Measurements from ENCODE around the gene OCA2. TPM values are rescaled to one million over a fixed set of nuclear protein-coding genes. Genes with fewer than 3 reads are reported as not detected.

The OCA2 gene
- total and polyA plus RNA-seq, 2 of the 13 experiments (the other 11 are each of a cell fraction or from before 2014, with no cell fraction given) = 0.02 to 0.05 TPM

GRCh38 chr15:27762471-27762870, 336.6 kb downstream of the OCA2 start:
- Histone ChIP-seq H3K27me3 (ENCODE audit: control insufficient read depth in 1 of 2, insufficient read depth in 2 of 2, low read length in 2 of 2) (no peaks in the 10 kb centered on the region), H3K4me2 (ENCODE audit: low read depth, low read length) (no peak overlapping the region), H3K9me3 (ENCODE audit: low read length) (no peaks in the 10 kb centered on the region), H3K79me2 (ENCODE audit: insufficient read depth, low read length) (no peaks in the 10 kb centered on the region), H3K36me3 (replicated peaks in 1 of 2; ENCODE audit: control insufficient read depth in 1 of 2, insufficient read depth in 2 of 2, low read length in 2 of 2) (no peaks in the 10 kb centered on the region), H3K9ac (ENCODE audit: insufficient read depth, low read depth, low read length) (no peak overlapping the region), H4K20me1 (ENCODE audit: insufficient read depth, low read length) (no peaks in the 10 kb centered on the region), H3K4me1 (ENCODE audit: insufficient read depth, low read length) (no peaks in the 10 kb centered on the region), H2AFZ (ENCODE audit: low read length) (no peak overlapping the region), H3K4me3 (replicated peaks in 1 of 3; ENCODE audit: insufficient read depth in 1 of 3, low read depth in 2 of 3, low read length in 3 of 3) (no peak overlapping the region), H3K27ac (ENCODE audit: extremely low read length, insufficient read depth, low read length) (no peak overlapping the region)
- ATAC-seq (no peak), DNase-seq (ENCODE audit: low spot score) (no peak), FAIRE-seq (no peak)
- intact Hi-C loops (cut with micrococcal nuclease; ENCODE audit: unreplicated experiment) (no loop called here), in situ Hi-C loops (cut with HindIII; ENCODE audit: extremely low pct_ligation_motif_present, low pct_unique_long_range_greater_than_20kb) (no loop called here)
- ChIA-PET POLR2A (no interaction called here), CTCF (ENCODE audit: low intra/inter-chr PET ratio, low total read pairs) (no interaction called here)
- TF ChIP-seq MNT (IDR thresholded peaks at IDR 0.05) = peak; percentile 79; the same call in 1 of the 2 replicates
- no peak for TF ChIP-seq RBAK (CRISPR knock-in tag; IDR thresholded peaks at IDR 0.05)
- 0% methylated on average over 3 of the region's 3 CpGs for WGBS (ENCODE audit: low lambda C conversion rate)
- no TSS peak for BruUV-seq (replicated peaks)

GRCh38 chr15:27757052-27757451, 342.1 kb downstream of the OCA2 start:
- ChIA-PET POLR2A (no interaction called here), CTCF (ENCODE audit: low intra/inter-chr PET ratio, low total read pairs) (no interaction called here)
- TF ChIP-seq YEATS4 (CRISPR knock-in tag; IDR thresholded peaks at IDR 0.05; ENCODE audit: borderline replicate concordance) = no peak
- TF ChIP-seq IRF1 (CRISPR knock-in tag; IDR thresholded peaks at IDR 0.05; ENCODE audit: low read depth) = no peak
- no peak for TF ChIP-seq BATF2 (CRISPR knock-in tag; IDR thresholded peaks at IDR 0.05)
- no peak for TF ChIP-seq NFKB2 (CRISPR knock-in tag; IDR thresholded peaks at IDR 0.05; ENCODE audit: borderline replicate concordance)
- no peak for TF ChIP-seq HDAC1 (CRISPR knock-in tag; IDR thresholded peaks at IDR 0.05)
- no peak for TF ChIP-seq BRD4 (CRISPR knock-in tag; IDR thresholded peaks at IDR 0.05)
- no peak for TF ChIP-seq ATF7 (IDR thresholded peaks at IDR 0.05)
- TF ChIP-seq ATF7 (CRISPR knock-in tag; IDR thresholded peaks at IDR 0.05) = no peak
- no peak for TF ChIP-seq ZBTB1 (CRISPR knock-in tag; IDR thresholded peaks at IDR 0.05; ENCODE audit: borderline replicate concordance)
- no peak for TF ChIP-seq ZNF552 (CRISPR knock-in tag; IDR thresholded peaks at IDR 0.05; ENCODE audit: borderline replicate concordance)
- H3K36me3 ChIP-seq (replicated peaks in 1 of 2; ENCODE audit: control insufficient read depth in 1 of 2, insufficient read depth in 2 of 2, low read length in 2 of 2) = no peaks in the 10 kb centered on the region
- DNase-seq (ENCODE audit: low spot score) (no peak), FAIRE-seq (no peak), ATAC-seq (no peak)
- no peaks in the 10 kb centered on the region for H4K20me1 ChIP-seq (ENCODE audit: insufficient read depth, low read length)
- H3K4me3 ChIP-seq (replicated peaks in 1 of 3; ENCODE audit: insufficient read depth in 1 of 3, low read depth in 2 of 3, low read length in 3 of 3) = no peak overlapping the region
- no peaks in the 10 kb centered on the region for H3K4me1 ChIP-seq (ENCODE audit: insufficient read depth, low read length)
- no TSS peak for BruUV-seq (replicated peaks)
- H3K4me2 ChIP-seq (ENCODE audit: low read depth, low read length) = no peak overlapping the region
- H3K79me2 ChIP-seq (ENCODE audit: insufficient read depth, low read length) = no peaks in the 10 kb centered on the region
- in situ Hi-C loops (cut with HindIII; ENCODE audit: extremely low pct_ligation_motif_present, low pct_unique_long_range_greater_than_20kb) (no loop called here), intact Hi-C loops (cut with micrococcal nuclease; ENCODE audit: unreplicated experiment) (no loop called here)
- no peaks in the 10 kb centered on the region for H3K9me3 ChIP-seq (ENCODE audit: low read length)
- H3K27me3 ChIP-seq (ENCODE audit: control insufficient read depth in 1 of 2, insufficient read depth in 2 of 2, low read length in 2 of 2) = peaks cover 0 to 5% of the 10 kb centered on the region in 2 experiments; a peak in 1 of 5 replicates
- WGBS (ENCODE audit: low lambda C conversion rate) = 14% methylated on average over 1 of the region's 1 CpG
- H3K9ac ChIP-seq (ENCODE audit: insufficient read depth, low read depth, low read length) = no peak overlapping the region
- no peak overlapping the region for H3K27ac ChIP-seq (ENCODE audit: extremely low read length, insufficient read depth, low read length)
- H2AFZ ChIP-seq (ENCODE audit: low read length) = no peak overlapping the region

Measured in HepG2 (cell line).